M059J (cell line): Measurements from ENCODE around the gene CTCFL. TPM values are rescaled to one million over a fixed set of nuclear protein-coding genes. Genes with fewer than 3 reads are reported as not detected.
"Not testable (repeated sequence)": the region's sequence is repeated elsewhere in the genome, so short reads cannot be mapped to it uniquely, and the experiment has no call there.

Source experiments
- DNase-seq: peaks from one replicate; pipeline ENCODE4 v3.0.0-alpha.2; 2012; ENCODE audit warnings: low read depth
- total RNA-seq: library from RNA; depleted of rRNA; stranded (reverse); fragments of >200 nt; shearing (Covaris generic); gene quantifications from 2 replicates; pipeline ENCODE4 v1.2.3, GENCODE V29; 2014

The CTCFL gene
- total RNA-seq, 1 experiment from 2014 or later = not detected

- DNase-seq = no peak
These were observed 12.1 kb upstream of the CTCFL start for GRCh38 chr20:57536771-57537724.

GRCh38 chr20:57536120-57536708 is 11.3 kb upstream of the CTCFL start:
- DNase-seq = no peak

GRCh38 chr20:57535297-57535696 is 10.4 kb upstream of the CTCFL start:
- DNase-seq = no peak

- DNase-seq = no peak
These were observed 7.2 kb upstream of the CTCFL start for GRCh38 chr20:57532104-57532503.

GRCh38 chr20:57530327-57530981 is 5.5 kb upstream of the CTCFL start:
- no peak for DNase-seq

- DNase-seq = no peak
These were observed 4.9 kb upstream of the CTCFL start for GRCh38 chr20:57529810-57530209.

- no peak for DNase-seq
These were observed 4.2 kb upstream of the CTCFL start for GRCh38 chr20:57529160-57529585.

- no peak for DNase-seq
These were observed 3.2 kb upstream of the CTCFL start for GRCh38 chr20:57528148-57528547.

GRCh38 chr20:57527728-57528127 is 2.8 kb upstream of the CTCFL start:
- no peak for DNase-seq

- no peak for DNase-seq
These were observed 2.0 kb upstream of the CTCFL start for GRCh38 chr20:57526885-57527460.

- no peak for DNase-seq
These were observed 1.3 kb upstream of the CTCFL start for GRCh38 chr20:57526087-57526884.

- no peak for DNase-seq
These were observed 567 bp upstream of the CTCFL start for GRCh38 chr20:57525328-57526086.

- no peak for DNase-seq
These were observed 1.2 kb downstream of the CTCFL start for GRCh38 chr20:57523782-57524181.

GRCh38 chr20:57522380-57523140 is 2.4 kb downstream of the CTCFL start:
- no peak for DNase-seq

GRCh38 chr20:57517904-57518303 is 7.0 kb downstream of the CTCFL start:
- DNase-seq = no peak

- DNase-seq = peak; percentile 65
These were observed 10.6 kb downstream of the CTCFL start for GRCh38 chr20:57514273-57514751.

- peak; percentile 39 for DNase-seq
These were observed 11.7 kb downstream of the CTCFL start for GRCh38 chr20:57513199-57513598.

- DNase-seq = no peak
These were observed 12.5 kb downstream of the CTCFL start for GRCh38 chr20:57512432-57512831.

- not testable (repeated sequence) for DNase-seq
These were observed 13.2 kb downstream of the CTCFL start for GRCh38 chr20:57511709-57512108.
